Stomach smooth muscle (tissue), 2 donors: Measurements from ENCODE around the gene CEP72.
"Not testable (repeated sequence)": the region's sequence is repeated elsewhere in the genome, so short reads cannot be mapped to it uniquely, and the experiment has no call there.

ENCODE experiments used
- H3K27ac ChIP-seq: one replicate; pipeline ENCODE4 v1.7.0; 2013; ENCODE audit warnings: mild to moderate bottlenecking, low read length, inconsistent platforms
- H3K27me3 ChIP-seq, 2 donors: one replicate each; pipeline ENCODE4 v1.7.0; 2013; ENCODE audit warnings: low read length in 2 of 2; ENCODE audit not compliant: insufficient read depth in 2 of 2, control insufficient read depth in 1 of 2
- H3K36me3 ChIP-seq, 2 donors: one replicate each; pipeline ENCODE4 v1.7.0; 2013; ENCODE audit warnings: low read length in 2 of 2; ENCODE audit not compliant: control insufficient read depth in 2 of 2, insufficient read depth in 2 of 2
- H3K4me1 ChIP-seq: one replicate; pipeline ENCODE4 v1.7.0; 2013; ENCODE audit warnings: low read length; ENCODE audit not compliant: control insufficient read depth, insufficient read depth
- H3K4me3 ChIP-seq, 2 donors: one replicate each; pipeline ENCODE4 v1.7.0; 2013; ENCODE audit warnings: low read length in 2 of 2
- H3K9ac ChIP-seq, 2 donors: one replicate each; pipeline ENCODE4 v1.7.0; 2013; ENCODE audit warnings: low read length in 2 of 2, mild to moderate bottlenecking in 1 of 2
- H3K9me3 ChIP-seq, 2 donors: one replicate each; pipeline ENCODE4 v1.7.0; 2013; ENCODE audit warnings: low read length in 2 of 2; ENCODE audit not compliant: control insufficient read depth in 2 of 2
- donor health status: healthy.
- donor health status: Pancreatic carcinoma.

The CEP72 gene

DNA sequence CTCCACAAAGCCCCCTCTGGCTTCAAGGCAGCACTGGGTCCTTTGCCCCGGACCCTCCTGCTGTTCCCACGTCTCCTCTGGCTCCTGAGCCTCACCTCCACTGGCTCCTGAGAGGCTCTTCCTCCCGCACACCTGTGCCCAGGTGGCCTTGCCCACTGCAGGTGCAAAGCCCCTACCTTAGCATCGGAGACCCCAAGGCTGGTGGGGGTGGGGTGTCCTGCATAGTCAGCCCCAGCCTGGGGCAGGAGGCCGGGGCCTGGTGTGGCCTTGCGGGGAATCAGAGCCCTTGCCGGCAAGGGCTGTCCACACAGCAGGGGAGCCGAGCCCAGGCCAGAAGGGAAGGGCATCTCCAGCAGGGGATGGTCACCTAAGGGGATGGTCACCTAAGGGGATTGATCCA, 41.3 kb upstream of the CEP72 start:
- H3K36me3 ChIP-seq = no peaks in the 10 kb centered on the region
- peaks cover 2% of the 10 kb centered on the region for H3K4me1 ChIP-seq
- H3K4me3 ChIP-seq = no peak overlapping the region
- H3K9me3 ChIP-seq = peaks cover 0 to 10% of the 10 kb centered on the region in 2 donors
- H3K9ac ChIP-seq = no peak overlapping the region
- peaks cover 14 to 22% of the 10 kb centered on the region in 2 donors for H3K27me3 ChIP-seq
- H3K27ac ChIP-seq = no peak overlapping the region

DNA sequence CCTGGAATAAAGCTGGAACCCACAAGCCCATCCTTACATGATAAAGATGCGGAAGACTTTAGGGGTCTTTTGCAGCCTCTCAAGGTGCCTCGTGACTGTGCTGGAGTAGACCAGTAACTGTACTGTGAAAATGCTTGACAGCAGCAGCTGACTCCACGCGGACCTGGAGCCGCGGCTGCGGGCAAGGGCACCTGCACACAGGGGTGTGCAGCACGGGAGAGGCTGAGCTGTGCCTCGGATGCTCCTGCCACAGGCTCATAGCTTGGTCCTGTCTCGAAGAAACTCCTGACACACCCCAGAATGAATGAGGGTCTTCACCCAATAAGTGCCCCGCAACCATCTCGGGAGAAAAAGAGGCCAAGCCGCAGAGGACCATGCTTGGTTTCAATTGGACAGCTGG, 40.3 kb upstream of the CEP72 start:
- no peak overlapping the region for H3K27ac ChIP-seq
- H3K9me3 ChIP-seq = peaks cover 5 to 14% of the 10 kb centered on the region in 2 donors
- H3K9ac ChIP-seq = no peak overlapping the region
- H3K4me3 ChIP-seq = no peak overlapping the region
- peaks cover 11 to 19% of the 10 kb centered on the region in 2 donors for H3K27me3 ChIP-seq
- H3K36me3 ChIP-seq = no peaks in the 10 kb centered on the region
- peaks cover 2% of the 10 kb centered on the region for H3K4me1 ChIP-seq

DNA sequence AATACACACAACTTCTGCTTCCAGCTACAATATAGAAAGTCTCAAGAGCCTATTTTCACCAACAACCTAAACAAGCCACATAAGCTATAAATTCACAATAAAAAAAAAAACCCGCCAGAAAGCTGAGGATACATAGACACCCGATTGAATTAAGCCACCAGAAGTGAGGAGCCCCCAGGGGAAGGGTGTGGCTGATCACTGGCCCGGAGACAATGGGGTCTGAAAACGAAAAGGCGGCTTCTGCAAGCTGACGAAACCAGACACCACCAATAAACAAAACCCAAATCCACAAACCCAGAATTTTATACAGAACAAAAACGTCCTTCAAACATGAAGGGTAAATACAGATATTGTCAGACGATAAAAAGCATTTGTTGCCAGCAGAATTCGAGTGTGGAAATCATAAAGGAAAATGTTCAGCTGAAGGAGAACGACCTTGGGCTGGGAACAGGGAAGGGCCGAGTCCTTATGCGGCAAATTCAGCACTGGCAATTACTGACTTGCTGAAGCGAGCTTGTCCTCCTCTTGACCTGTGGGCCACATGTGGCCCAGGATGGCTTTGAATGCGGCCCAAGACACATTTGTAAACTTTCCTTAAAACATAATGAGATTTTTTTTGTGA, 39.6 kb upstream of the CEP72 start:
- Histone ChIP-seq H3K27me3 (peaks cover 10 to 18% of the 10 kb centered on the region in 2 donors), H3K4me3 (no peak overlapping the region), H3K9ac (no peak overlapping the region)

DNA sequence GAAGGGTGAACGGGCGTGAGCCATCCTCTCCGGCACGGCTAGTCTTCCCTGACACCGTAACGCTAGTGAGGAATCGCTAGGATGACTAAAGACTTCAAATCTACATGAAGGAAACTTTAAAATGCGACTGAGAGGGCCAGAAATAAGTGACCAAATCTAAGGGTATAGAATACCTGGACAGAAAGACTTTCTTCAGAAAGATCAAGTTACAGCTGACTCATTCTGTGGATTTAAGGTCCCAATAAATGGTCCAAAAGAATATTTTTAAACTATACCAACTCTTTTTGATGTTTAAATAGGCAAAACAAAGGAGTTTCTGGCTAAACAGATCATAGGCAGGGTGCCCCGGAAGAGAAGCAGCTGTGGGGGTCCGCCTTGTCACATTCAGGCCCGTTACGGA, 38.9 kb upstream of the CEP72 start:
- Histone ChIP-seq H3K27me3 (peaks cover 8 to 11% of the 10 kb centered on the region in 2 donors), H3K9ac (no peak overlapping the region), H3K4me3 (no peak overlapping the region), H3K36me3 (no peaks in the 10 kb centered on the region), H3K27ac (no peak overlapping the region), H3K9me3 (peaks cover 8 to 12% of the 10 kb centered on the region in 2 donors), H3K4me1 (peaks cover 2% of the 10 kb centered on the region)

More for the DNA sequence above, 39.6 kb upstream of the CEP72 start:
- Histone ChIP-seq H3K27ac (no peak overlapping the region), H3K36me3 (no peaks in the 10 kb centered on the region), H3K4me1 (peaks cover 2% of the 10 kb centered on the region), H3K9me3 (peaks cover 8 to 12% of the 10 kb centered on the region in 2 donors)

DNA sequence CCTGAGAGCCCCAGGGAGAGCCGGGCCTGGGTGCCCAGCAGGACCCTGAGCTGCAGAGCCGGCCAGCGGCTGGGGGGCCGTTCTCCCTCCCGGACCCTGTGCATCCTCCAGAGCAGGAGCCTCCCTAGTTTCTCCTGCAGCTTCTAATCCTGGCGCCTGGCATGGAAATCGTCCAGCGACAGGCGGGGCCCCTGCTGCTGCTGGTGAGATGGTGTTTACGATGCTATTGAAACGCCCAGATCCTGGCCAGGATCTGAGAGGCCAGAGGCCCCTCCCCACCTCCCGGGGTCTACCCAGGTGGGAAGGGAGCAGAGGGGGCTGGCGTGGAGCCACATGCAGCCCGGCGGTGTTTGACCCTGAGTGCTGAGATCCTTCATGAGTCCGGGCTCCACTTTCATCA, 38.2 kb upstream of the CEP72 start:
- Histone ChIP-seq H3K9me3 (peaks cover 8 to 12% of the 10 kb centered on the region in 2 donors), H3K4me1 (peaks cover 2% of the 10 kb centered on the region), H3K9ac (no peak overlapping the region), H3K27ac (no peak overlapping the region), H3K36me3 (no peaks in the 10 kb centered on the region), H3K4me3 (no peak overlapping the region), H3K27me3 (peaks cover 1 to 6% of the 10 kb centered on the region in 2 donors)

DNA sequence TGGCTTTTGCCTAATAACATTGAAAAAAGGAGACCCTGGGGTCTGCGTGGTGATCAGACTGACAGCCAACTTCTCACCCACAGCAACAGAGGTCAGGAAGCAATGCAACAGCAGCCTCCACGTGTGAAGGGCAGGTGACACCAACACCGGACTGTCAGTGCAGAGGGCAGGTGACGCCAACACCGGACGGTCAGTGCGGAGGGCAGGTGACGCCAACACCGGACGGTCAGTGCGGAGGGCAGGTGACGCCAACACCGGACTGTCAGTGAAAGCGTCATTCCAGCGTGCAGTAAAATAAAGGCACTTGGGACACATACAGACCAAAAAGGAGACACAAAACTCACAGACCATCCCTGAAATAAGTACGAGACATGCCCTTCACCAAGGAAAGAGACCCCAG, 37.2 kb upstream of the CEP72 start:
- Histone ChIP-seq H3K9ac (no peak overlapping the region), H3K36me3 (no peaks in the 10 kb centered on the region), H3K9me3 (peaks cover 8 to 16% of the 10 kb centered on the region in 2 donors), H3K4me3 (no peak overlapping the region), H3K27me3 (peaks cover 2 to 14% of the 10 kb centered on the region in 2 donors), H3K27ac (no peak overlapping the region), H3K4me1 (peaks cover 2% of the 10 kb centered on the region)

DNA sequence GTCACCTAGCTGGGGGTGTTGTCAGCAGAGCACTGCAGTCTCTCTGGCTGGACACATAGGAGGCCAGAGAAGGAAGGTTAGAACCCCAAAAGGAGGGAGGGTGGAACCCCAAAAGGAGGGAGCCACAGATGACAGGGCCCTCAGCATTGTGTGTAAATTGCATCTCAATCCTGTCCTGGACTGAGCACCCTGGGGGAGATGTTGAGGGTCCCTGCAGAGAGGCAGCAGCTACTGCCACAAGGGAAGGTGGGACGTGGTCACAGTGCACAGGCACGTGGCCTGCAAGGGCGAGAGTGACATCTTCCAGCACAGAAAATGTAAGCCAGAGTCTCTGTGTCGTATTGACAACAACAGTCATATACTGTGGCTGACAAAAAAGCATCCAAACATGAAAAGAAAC, 36.5 kb upstream of the CEP72 start:
- no peak overlapping the region for H3K27ac ChIP-seq
- peaks cover 4 to 17% of the 10 kb centered on the region in 2 donors for H3K27me3 ChIP-seq
- peaks cover 2% of the 10 kb centered on the region for H3K4me1 ChIP-seq
- no peak overlapping the region for H3K9ac ChIP-seq
- no peak overlapping the region for H3K4me3 ChIP-seq
- H3K36me3 ChIP-seq = no peaks in the 10 kb centered on the region
- peaks cover 8 to 16% of the 10 kb centered on the region in 2 donors for H3K9me3 ChIP-seq

DNA sequence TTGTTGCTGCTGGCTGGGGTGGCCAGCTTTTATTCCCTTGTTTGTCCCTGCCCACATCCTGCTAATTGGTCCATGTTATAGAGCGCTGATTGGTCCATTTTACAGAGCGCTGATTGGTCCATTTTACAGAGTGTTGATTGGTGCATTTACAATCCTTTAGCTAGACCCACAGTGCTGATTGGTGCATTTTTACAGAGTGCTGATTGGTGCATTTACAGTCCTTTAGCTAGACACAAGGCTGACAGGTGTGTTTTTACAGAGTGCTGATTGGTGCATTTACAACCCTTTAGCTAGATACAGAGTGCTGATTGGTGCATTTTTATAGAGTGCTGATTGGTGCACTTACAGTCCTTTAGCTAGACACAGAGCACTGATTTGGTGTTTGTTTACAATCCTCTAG, 34.9 kb upstream of the CEP72 start:
- not testable (repeated sequence) for H3K4me3 ChIP-seq, H3K27ac ChIP-seq, H3K36me3 ChIP-seq, H3K9ac ChIP-seq, H3K4me1 ChIP-seq
- Histone ChIP-seq H3K27me3 (peaks cover 5 to 19% of the 10 kb centered on the region in 2 donors), H3K9me3 (peaks cover 8 to 16% of the 10 kb centered on the region in 2 donors)

DNA sequence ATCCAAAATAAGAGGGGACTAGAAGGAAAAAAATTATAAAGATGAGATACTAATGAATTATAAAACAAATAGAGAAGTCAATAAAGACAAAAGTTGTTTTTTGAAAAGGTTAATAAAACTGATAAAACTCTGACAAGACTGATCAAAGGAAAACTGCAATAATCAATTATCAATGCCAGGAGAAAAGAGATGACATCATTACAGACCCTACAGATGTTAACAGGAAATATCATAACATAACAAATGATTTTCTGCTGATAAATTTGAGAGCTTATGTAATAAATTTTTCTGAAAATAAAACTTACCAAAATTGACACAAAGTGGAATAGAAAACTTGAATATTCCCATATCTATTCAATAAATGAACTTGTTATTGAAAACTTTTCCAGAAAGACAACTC, 34.3 kb upstream of the CEP72 start:
- no peaks in the 10 kb centered on the region for H3K4me1 ChIP-seq
- H3K36me3 ChIP-seq = no peaks in the 10 kb centered on the region
- H3K27ac ChIP-seq = no peak overlapping the region
- H3K27me3 ChIP-seq = peaks cover 9 to 22% of the 10 kb centered on the region in 2 donors
- H3K4me3 ChIP-seq = no peak overlapping the region
- peaks cover 8 to 16% of the 10 kb centered on the region in 2 donors for H3K9me3 ChIP-seq
- H3K9ac ChIP-seq = no peak overlapping the region

DNA sequence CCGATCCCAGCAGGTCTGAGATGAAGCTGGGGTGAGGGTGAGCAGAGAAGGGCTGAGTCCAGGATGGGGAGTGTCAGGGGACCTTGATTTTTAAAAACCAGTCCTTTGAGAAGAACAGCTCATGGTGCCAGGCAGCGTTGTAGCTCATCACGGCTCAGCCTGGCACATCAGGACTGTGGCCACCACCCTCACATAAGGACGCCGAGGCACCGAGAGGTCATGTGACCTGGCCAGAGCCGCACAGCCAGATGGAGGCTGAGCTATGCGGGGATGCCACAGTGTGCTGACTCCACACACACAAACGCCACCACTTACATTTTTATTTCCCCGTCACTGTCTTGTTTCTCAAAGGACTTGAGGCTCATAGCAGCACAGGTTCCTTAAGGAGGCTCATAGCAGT, 32.9 kb upstream of the CEP72 start:
- no peaks in the 10 kb centered on the region for H3K36me3 ChIP-seq
- H3K27ac ChIP-seq = no peak overlapping the region
- H3K4me1 ChIP-seq = no peaks in the 10 kb centered on the region
- H3K9me3 ChIP-seq = peaks cover 8 to 16% of the 10 kb centered on the region in 2 donors
- no peak overlapping the region for H3K9ac ChIP-seq
- H3K4me3 ChIP-seq = no peak overlapping the region
- H3K27me3 ChIP-seq = peaks cover 15 to 28% of the 10 kb centered on the region in 2 donors

DNA sequence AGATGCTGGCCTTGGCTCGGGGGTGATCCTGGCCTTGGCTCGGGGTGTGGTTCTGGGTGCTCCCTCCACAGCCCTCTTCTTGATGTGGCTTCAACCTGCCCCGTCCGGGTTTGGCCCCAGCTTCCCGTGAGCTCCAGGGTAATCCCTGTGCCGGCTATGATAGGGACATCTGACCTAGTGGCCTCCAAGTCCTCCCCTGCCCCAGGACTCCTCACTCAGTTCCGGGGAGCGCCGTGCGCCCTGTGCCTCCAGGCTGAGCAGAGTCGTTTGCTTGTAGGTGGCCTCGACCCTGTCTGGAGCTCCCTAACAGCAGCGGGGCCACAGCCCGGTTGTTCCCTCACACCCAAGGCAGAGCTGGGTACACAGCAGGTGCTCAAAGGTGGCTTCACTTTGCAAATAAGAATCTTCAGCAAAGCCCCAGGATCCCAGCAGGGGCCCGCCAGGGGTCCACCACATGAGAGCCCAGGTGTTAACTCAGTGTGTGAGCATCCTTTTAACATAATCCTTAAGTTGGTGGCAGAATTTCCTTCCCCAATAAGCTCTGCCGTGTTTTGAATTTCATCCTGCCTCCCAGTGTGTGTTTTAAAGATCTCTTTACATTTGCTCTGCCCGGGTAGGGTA, 32.3 kb upstream of the CEP72 start:
- H3K9me3 ChIP-seq = peaks cover 8 to 16% of the 10 kb centered on the region in 2 donors
- H3K9ac ChIP-seq = no peak overlapping the region
- no peaks in the 10 kb centered on the region for H3K36me3 ChIP-seq
- H3K27ac ChIP-seq = no peak overlapping the region
- peaks cover 15 to 28% of the 10 kb centered on the region in 2 donors for H3K27me3 ChIP-seq
- H3K4me3 ChIP-seq = no peak overlapping the region
- no peaks in the 10 kb centered on the region for H3K4me1 ChIP-seq
